GM18870 (cell line): Measurements from ENCODE around the gene CTNND2.

Source experiments
- ATAC-seq: cut with Tn5 transposase; IDR thresholded peaks from one replicate; pipeline ENCODE4 v1.9.1; 2021; ENCODE audit warnings: moderate library complexity; ENCODE audit not compliant: unreplicated experiment

Gene CTNND2

DNA sequence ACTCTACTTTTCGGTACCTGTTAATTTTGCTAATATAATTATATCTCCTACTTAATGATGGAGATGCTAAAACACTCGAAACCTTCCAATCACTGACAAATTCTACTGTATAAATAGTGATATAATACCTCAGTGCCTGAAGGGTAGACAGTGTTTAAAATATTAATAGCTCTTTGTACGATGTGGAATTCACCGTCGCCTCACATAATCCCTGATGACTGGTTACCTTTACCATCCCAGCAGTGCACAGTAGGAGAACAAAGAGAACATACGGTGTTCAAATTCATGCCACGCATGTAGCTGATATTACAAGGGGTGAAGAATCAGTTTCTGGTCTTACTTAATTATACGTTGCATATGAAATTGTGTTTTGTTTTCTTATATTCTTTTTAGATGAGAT is 506.7 kb downstream of the CTNND2 start:
- no peak for ATAC-seq

DNA sequence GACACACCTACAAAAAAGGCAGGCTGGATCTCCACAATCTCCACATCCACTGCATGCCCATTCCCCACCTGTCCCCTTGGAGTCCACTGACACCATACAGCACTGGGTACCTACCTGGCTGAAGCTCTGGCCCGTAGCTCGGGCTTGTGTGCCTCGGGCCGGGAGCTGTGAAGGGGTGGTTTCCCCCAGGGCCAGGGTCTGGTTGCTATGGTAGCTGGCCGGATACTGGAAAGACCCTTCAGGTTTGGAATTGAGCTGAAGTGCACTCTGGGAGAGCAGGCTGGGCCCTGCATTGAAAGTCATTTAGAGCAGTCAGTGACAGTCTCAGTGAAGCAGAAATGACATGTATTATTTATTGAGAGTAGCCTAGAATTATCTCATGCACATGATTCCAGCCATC is 507.3 kb downstream of the CTNND2 start:
- ATAC-seq, result no peak

GRCh38 chr5:11394933-11395332 is 509.3 kb downstream of the CTNND2 start:
- no peak for ATAC-seq

- ATAC-seq, result no peak
Measured at GRCh38 chr5:11390291-11390767, 513.9 kb downstream of the CTNND2 start.

DNA sequence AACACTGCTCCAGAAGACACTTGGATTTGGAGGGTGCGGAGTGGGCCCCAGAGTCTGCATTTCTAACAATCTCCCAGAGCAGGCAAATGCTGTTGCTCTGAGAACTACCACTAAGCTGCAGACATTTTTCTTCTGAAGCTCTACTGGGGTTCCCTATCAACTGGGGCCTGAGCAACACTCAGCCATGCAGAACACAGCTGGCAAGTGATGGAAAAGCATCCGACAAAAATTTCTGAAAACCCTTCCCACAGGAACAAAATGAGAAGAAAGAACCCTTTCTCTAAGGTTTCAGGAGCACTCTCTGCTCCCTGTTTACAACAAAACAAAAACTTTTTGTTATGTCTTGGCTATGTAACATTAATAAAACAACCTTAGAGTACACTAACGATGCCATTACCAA is 516.9 kb downstream of the CTNND2 start:
- no peak for ATAC-seq

DNA sequence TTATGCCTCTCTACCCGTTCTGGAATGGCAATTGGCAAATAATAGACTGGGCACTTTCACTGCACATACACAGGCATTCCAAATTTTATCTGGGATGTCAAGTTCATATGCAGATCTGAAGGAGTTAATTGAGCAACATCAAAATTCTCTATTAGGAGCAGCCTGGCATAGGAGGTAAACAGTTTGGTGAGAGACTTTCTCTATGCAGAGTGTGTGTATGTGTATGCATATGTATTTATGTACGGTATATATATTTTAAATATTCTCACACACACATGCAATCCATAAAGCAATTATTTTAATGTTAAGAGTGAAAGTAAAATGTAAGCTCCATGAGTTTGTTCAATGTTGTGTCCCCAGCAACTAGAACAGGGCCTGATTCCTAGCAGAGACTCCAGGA is 517.8 kb downstream of the CTNND2 start:
- no peak for ATAC-seq

DNA sequence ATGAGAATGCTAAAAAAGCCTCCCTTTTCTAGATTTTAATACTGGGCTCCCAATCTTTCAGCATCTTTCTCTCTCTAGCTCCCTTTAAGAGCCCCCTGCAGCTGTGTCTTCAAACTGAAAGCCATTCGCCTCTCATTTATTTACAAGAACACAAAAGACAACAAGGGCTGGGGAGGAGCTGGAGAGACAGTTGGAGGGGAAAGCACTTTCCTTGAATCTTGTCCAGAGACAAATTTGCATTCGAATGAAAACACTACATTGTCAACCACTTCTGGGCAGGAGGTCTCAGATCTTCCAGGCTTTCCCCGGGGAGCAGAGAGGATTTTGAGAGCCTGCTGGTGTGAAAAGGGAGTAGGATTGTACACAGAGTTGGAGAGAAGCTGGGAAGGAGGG is 518.3 kb downstream of the CTNND2 start:
- ATAC-seq, result no peak

GRCh38 chr5:11385251-11385900 is 518.9 kb downstream of the CTNND2 start:
- ATAC-seq, result no peak

DNA sequence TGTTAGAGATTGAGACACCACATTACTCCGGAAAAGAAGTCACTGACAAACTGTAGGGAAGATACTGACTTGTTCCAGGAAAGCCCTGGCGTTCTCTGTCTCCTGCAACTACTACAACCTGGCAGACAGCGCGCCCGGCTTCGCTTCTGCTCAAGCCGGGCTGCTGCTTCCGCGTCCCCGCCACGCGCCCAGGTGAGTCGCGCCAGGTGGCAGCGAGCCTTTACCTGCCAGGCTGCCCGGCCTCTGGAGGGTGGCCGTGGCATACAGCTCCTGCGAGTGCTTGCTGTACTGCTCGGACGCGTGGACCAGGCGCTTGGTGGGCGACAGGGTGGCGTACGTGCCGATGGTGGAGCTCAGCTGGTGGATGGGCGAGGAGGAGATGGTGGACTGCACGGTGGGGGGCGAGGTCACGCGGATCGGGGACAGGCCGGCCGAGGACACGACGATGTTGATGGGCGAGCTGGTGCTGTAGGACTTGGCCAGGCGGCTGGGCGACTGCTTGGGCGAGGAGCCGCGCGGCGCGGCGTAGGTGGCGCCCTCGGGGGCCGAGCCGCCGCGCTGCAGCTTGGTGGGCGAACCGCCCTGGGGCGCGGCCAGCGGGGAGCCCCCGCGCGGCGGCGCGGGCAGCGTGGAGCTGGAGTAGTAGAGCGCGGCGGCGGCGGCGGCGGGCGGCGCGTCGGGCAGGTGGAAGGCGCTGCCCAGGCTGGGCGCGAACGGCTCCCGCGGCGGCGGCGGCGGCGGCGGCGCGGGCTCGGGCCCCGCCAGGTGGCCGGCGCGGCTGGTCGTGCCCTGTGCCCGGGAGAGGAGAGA is 519.6 kb downstream of the CTNND2 start:
- no peak for ATAC-seq

- ATAC-seq, result no peak
Measured at GRCh38 chr5:11383506-11384095, 520.6 kb downstream of the CTNND2 start.

- ATAC-seq, result no peak
Measured at GRCh38 chr5:11378461-11378860, 525.8 kb downstream of the CTNND2 start.

- ATAC-seq, result no peak
Measured at GRCh38 chr5:11377896-11378295, 526.4 kb downstream of the CTNND2 start.

GRCh38 chr5:11372191-11372590 is 532.1 kb downstream of the CTNND2 start:
- ATAC-seq, result no peak

DNA sequence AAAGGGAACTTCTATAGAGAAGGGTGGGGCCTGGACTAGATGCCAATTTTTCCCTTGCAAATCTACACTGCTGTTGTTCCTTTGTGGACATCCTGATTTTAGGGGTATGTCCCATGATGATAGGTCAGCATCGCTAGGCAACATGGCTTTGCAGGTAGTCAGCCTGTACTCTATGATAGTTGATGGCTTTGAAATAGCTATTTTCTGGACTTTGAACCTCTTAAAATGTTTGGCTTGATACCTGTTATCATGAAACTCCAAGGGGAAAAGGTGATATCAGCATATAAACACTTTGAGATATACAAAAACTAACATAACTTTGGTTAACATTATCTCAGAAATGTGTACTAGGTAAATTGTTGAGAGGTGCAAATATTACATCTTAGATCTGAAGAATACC is 533.2 kb downstream of the CTNND2 start:
- ATAC-seq, result no peak

- no peak for ATAC-seq
Measured at GRCh38 chr5:11364531-11364930, 539.7 kb downstream of the CTNND2 start.

DNA sequence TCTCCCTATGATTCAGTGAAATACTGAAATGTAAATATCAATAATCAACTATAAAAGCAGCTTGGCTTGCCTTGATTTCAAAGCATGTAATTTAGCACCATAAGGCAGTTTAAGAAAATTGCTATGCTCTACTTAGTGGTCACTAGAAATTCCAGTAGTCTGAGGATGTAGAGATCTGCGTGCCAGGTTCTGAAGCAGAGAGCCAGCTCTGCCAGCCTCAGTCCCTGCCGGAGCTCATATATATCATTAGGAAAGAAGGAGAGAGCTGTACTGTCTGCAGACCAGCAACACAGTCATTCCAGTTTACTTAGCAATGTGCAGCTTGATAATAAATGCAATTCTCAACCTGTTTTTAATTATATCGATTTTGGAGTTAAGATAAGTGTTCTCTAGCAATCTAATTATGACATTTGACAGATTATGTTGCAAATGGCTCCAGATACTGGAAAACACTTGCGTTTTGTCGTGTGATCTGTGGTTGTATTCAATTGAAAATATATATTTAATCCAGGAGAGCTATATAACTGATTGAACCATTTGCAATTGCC is 540.5 kb downstream of the CTNND2 start:
- ATAC-seq, result no peak

GRCh38 chr5:11361768-11362167 is 542.5 kb downstream of the CTNND2 start:
- no peak for ATAC-seq

GRCh38 chr5:11357928-11358327 is 546.3 kb downstream of the CTNND2 start:
- ATAC-seq, result no peak

- ATAC-seq, result no peak
Measured at GRCh38 chr5:11355491-11355890, 548.8 kb downstream of the CTNND2 start.

GRCh38 chr5:11346336-11346735 is 557.9 kb downstream of the CTNND2 start:
- no peak for ATAC-seq

DNA sequence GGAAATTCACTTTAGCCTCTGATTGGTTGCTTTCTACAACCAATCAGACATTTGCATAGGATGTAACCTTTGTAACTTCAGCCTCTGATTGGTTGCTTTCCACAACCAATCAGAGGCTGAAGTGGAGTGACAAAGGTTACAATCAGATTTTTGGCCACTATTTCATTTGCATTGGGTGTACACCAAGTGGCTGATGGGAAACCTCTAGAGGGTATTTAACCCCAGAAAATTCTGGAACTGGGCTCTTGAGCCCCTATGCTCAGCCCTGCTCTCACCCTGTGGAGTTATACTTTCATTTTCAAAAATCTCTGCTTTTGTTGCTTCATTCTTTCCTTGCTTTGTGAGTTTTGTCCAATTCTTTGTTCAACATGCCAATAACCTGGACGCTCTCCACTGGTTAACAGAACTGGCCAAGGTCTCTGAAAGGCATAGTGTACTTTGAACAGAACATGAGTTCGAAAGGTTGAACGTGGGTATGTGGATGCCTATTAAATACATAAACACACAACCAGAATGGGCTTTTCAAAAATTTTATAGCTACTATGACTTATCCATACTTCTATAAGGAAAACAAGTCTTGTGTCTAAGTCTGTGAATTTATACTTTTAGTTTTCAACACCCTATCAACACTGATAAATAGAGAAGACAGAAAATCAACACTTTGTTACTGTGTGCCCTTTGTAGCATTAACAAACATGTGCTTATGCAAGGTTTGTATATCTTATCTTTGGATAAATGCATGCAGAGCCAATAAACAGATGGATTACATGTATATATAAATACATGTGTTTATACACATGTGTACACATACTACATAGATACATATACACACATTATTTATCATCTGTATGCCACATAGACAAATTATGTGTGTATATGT is 568.1 kb downstream of the CTNND2 start:
- no peak for ATAC-seq
